Fibroblast of lung (primary cell): ENCODE measurements around the gene NF2.

Source experiments
- CTCF ChIP-seq, 2 donors: IDR thresholded peaks in 1 of 2; conservative IDR thresholded peaks in 1 of 2; 1 replicate in 1 of 2; 2 replicates in 1 of 2; pipeline ENCODE4 v1.5.1; 2011 to 2012; ENCODE audit warnings: low read length in 2 of 2, control low read depth in 1 of 2, inconsistent platforms in 1 of 2, low read depth in 1 of 2, mild to moderate bottlenecking in 1 of 2
- EZH2 ChIP-seq: IDR thresholded peaks from 2 replicates; pipeline ENCODE4 v1.5.1; 2012; ENCODE audit warnings: low read length, control low read depth, mild to moderate bottlenecking; ENCODE audit errors: missing control alignments

DNA sequence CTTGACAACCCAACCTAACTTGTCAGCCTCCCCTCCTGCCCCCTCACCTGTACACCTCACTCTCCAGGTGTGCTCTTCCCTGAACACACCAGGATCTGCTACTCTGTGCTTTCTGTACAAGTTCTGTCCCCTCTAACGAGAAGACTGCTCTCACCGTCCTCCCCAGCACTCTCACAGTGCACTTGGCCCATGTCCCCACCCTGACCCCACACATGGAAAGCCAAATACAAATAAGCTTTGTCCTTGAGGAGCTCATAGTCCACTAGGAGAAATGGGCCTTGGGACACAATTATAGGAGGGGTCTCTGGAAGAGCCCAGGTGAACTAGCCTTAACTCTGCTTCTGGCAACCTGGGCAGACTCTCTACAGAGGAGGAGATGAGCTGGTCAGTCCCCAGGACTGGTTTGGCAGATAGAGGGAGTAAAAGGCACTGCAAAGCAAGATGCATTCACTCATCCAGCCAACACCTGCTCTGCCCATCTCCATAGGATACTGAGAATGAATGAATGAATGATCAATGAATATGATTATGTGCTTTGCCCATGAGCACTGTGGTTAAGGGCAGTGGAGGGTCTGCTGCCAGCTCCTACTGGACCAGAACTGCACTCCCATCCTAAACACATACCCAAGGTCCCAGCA lies 32.4 kb upstream of the NF2 start:
- no peak for TF ChIP-seq EZH2
- TF ChIP-seq CTCF (conservative IDR thresholded peaks at IDR 0.05 in 1 of 2, IDR thresholded peaks at IDR 0.05 in 1 of 2; ENCODE audit: low read depth in 1 of 2, low read length in 2 of 2), result no peak
